Smooth muscle cell (in vitro differentiated cells): ENCODE measurements around the gene DLGAP4. TPM values are rescaled to one million over a fixed set of nuclear protein-coding genes. Genes with fewer than 3 reads are reported as not detected.

Source experiments
- DNase-seq: peaks from one replicate; lab custom pipeline; 2025; ENCODE audit not compliant: unreplicated experiment; lab: John Stamatoyannopoulos, UW
- H2AFZ ChIP-seq: fragments of 200-600 bp; sonication (generic); 2 replicates; pipeline ENCODE4 v1.6.0; 2016; ENCODE audit warnings: antibody characterized with exemption, low read depth, mild to moderate bottlenecking
- H3F3A ChIP-seq: fragments of 200-600 bp; sonication (generic); 2 replicates; pipeline ENCODE4 v1.6.0; 2017; ENCODE audit warnings: antibody characterized with exemption, low read depth
- H3K27ac ChIP-seq: fragments of 200-600 bp; sonication (generic); 2 replicates; pipeline ENCODE4 v1.5.1; 2016; ENCODE audit warnings: low read depth, mild to moderate bottlenecking
- H3K27me3 ChIP-seq: fragments of 200-600 bp; sonication (generic); 2 replicates; pipeline ENCODE4 v1.6.1; 2016; ENCODE audit warnings: low read depth, mild to moderate bottlenecking
- H3K36me3 ChIP-seq: fragments of 200-600 bp; sonication (generic); 2 replicates; pipeline ENCODE4 v1.5.1; 2016; ENCODE audit warnings: low read depth
- H3K4me1 ChIP-seq: fragments of 200-600 bp; sonication (generic); 2 replicates; pipeline ENCODE4 v1.5.1; 2016; ENCODE audit warnings: low read depth
- H3K4me2 ChIP-seq: fragments of 200-600 bp; sonication (generic); 2 replicates; pipeline ENCODE4 v1.6.0; 2016; ENCODE audit warnings: mild to moderate bottlenecking
- H3K4me3 ChIP-seq: fragments of 200-600 bp; sonication (generic); 2 replicates; pipeline ENCODE4 v1.5.1; 2016; ENCODE audit warnings: mild to moderate bottlenecking
- H3K79me2 ChIP-seq: fragments of 200-600 bp; sonication (generic); 2 replicates; pipeline ENCODE4 v1.6.0; 2016; ENCODE audit warnings: low read depth, mild to moderate bottlenecking
- H3K9ac ChIP-seq: fragments of 200-600 bp; sonication (generic); 2 replicates; pipeline ENCODE4 v1.6.0; 2016; ENCODE audit warnings: low read depth
- H3K9me3 ChIP-seq: fragments of 200-600 bp; sonication (generic); replicated peaks from 2 replicates; pipeline ENCODE4 v1.5.1; 2016; ENCODE audit warnings: low read depth
- H4K20me1 ChIP-seq: fragments of 200-600 bp; sonication (generic); 2 replicates; pipeline ENCODE4 v1.6.0; 2016; ENCODE audit warnings: low read depth
- WGBS: methylation state at CpG from one replicate; pipeline ENCODE4 v1.1.7; 2016; ENCODE audit warnings: low lambda C conversion rate; 5-methylcytosine and 5-hydroxymethylcytosine counted together
- polyA plus RNA-seq: library from polyadenylated mRNA; unstranded; fragments of >200 nt; fragmentation: Nextera tagmentation; extraction: Ambion mirVana; gene quantifications from 2 replicates; pipeline ENCODE4 v1.2.1, GENCODE V29; 2016
- total RNA-seq: library from RNA; depleted of rRNA; stranded (reverse); fragments of >200 nt; gene quantifications from 2 replicates; pipeline ENCODE4 v1.2.3, GENCODE V29; 2014
- TF ChIP-seq, protein P1 (sequence below): fragments of 200-600 bp; sonication (generic); IDR thresholded peaks from 2 replicates; pipeline ENCODE4 v1.5.1; 2017; ENCODE audit warnings: borderline replicate concordance, mild to moderate bottlenecking, antibody characterized with exemption; ENCODE audit not compliant: insufficient read depth, poor library complexity, severe bottlenecking

Gene DLGAP4
- total and polyA plus RNA-seq, 2 experiments from 2014 or later = 86.8 to 102 TPM

DNA sequence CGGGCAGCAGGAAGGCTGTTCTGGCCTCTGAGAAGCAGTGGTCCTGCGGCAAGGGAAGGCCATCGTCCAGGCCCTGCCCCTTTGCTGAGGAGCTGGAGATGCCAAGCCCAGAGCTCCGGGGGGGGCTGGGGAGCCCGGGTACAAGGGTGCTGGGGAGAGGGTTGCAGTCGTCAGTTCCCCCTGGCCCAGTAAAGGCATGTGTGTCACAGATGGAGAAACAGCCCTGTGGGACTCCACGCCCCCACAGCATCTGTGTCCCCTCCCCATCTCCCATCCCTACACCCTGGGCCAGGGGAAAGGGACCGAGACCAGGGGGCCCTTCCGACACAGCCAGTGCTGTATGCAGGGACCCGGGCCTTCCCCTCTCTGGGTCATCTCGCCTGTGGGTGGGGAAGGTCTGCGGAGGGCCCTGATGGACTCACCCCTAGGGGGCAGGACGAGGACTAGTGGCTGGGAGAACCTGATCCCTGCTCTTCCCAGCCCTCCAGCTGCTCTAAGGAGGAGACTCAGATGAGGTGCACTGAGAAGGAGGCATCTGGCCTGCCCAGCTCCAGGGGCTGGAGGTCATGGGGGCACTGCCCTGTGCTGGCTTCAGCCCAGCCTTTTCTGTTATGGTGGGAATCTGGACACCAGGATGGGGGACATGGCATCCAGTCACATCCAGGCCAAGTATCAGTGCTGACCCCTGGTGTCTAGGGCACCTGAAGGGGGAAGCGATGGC lies 235.8 kb downstream of the DLGAP4 start:
- Histone ChIP-seq H3K4me2 (peak overlapping the region; percentile 91), H3K79me2 (peaks cover 55% of the 10 kb centered on the region), H3K36me3 (no peaks in the 10 kb centered on the region), H4K20me1 (peaks cover 54% of the 10 kb centered on the region), H3K27me3 (no peaks in the 10 kb centered on the region), H3F3A (peaks cover 37% of the 10 kb centered on the region), H3K27ac (peak overlapping the region; percentile 79), H2AFZ (no peak overlapping the region), H3K9me3 (no peaks in the 10 kb centered on the region), H3K4me3 (peak overlapping the region; percentile 86), H3K9ac (peak overlapping the region; percentile 89), H3K4me1 (peaks cover 26% of the 10 kb centered on the region)
- WGBS = 6% methylated on average over 11 of the region's 14 CpGs
- TF ChIP-seq, protein P1, sequence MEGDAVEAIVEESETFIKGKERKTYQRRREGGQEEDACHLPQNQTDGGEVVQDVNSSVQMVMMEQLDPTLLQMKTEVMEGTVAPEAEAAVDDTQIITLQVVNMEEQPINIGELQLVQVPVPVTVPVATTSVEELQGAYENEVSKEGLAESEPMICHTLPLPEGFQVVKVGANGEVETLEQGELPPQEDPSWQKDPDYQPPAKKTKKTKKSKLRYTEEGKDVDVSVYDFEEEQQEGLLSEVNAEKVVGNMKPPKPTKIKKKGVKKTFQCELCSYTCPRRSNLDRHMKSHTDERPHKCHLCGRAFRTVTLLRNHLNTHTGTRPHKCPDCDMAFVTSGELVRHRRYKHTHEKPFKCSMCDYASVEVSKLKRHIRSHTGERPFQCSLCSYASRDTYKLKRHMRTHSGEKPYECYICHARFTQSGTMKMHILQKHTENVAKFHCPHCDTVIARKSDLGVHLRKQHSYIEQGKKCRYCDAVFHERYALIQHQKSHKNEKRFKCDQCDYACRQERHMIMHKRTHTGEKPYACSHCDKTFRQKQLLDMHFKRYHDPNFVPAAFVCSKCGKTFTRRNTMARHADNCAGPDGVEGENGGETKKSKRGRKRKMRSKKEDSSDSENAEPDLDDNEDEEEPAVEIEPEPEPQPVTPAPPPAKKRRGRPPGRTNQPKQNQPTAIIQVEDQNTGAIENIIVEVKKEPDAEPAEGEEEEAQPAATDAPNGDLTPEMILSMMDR = peak; percentile 61
- DNase-seq = no peak

GRCh38 chr20:36542516-36543183 lies 236.5 kb downstream of the DLGAP4 start:
- Histone ChIP-seq H3K4me1 (peaks cover 26% of the 10 kb centered on the region), H4K20me1 (peaks cover 61% of the 10 kb centered on the region), H3K79me2 (peaks cover 55% of the 10 kb centered on the region), H3F3A (peaks cover 44% of the 10 kb centered on the region), H3K9ac (peak overlapping the region; percentile 89), H3K36me3 (no peaks in the 10 kb centered on the region), H3K4me2 (peak overlapping the region; percentile 91), H3K9me3 (no peaks in the 10 kb centered on the region), H3K27me3 (no peaks in the 10 kb centered on the region), H2AFZ (no peak overlapping the region), H3K27ac (peak overlapping the region; percentile 62), H3K4me3 (peak overlapping the region; percentile 86)
- DNase-seq = no peak
- TF ChIP-seq, protein P1 = no peak
- 67% methylated on average over 10 of the region's 10 CpGs for WGBS

DNA sequence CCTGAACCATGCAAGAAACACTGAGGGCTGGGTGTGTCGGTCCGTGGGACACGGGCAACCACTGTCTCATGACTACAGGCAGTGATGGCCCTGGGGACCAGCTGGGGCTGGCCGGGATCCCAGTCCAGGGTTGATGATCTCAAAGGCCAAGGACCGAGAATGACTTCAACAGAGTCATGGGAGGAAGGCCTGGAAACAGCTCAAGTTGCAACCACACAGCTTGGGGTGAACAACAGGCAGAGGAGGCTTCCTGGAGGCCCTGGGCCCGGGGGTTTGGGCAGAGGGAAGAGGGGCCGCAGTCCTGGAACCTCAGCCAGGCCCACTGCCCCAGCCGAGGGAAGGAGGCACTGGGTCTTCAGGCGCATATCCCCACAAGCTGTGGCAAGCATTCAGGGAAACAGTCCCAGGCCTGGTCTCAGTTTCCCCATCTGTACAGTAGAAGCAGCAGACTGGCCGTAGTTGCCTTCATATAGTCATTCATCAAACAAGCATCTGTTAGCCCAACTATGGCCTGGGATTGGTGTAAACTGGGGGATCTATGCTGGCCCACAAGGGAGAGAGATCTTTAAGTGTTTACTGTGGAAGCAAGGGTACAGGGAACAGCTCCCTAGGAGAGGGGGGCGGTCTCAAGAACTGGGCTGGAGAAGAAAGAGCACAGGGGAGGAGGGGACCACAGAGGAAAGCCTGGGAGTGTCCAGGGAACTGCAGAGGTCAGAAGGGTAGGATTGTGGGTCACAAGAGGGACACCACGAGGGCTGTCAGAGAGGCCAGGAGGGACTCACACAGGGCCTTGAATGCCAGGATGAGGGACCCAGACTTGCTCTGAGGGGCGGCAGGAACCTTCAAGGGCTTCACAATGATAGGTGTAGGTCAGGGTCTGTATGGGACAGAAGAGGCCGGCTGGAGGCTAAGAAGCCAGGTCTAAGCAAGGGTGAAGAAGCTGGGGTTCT lies 237.3 kb downstream of the DLGAP4 start:
- 74% methylated on average over 14 of the region's 14 CpGs for WGBS

More for the DNA sequence above, 237.3 kb downstream of the DLGAP4 start:
- no peaks in the 10 kb centered on the region for H3K9me3 ChIP-seq
- H3K4me3 ChIP-seq = peak overlapping the region; percentile 86
- peaks cover 69% of the 10 kb centered on the region for H4K20me1 ChIP-seq
- TF ChIP-seq, protein P1 = no peak
- no peak overlapping the region for H2AFZ ChIP-seq
- no peak for DNase-seq
- H3K36me3 ChIP-seq = no peaks in the 10 kb centered on the region
- H3K27me3 ChIP-seq = no peaks in the 10 kb centered on the region
- H3K79me2 ChIP-seq = peaks cover 55% of the 10 kb centered on the region
- H3K4me1 ChIP-seq = peaks cover 26% of the 10 kb centered on the region
- peak overlapping the region; percentile 62 for H3K27ac ChIP-seq
- H3F3A ChIP-seq = peaks cover 52% of the 10 kb centered on the region
- H3K4me2 ChIP-seq = peak overlapping the region; percentile 91
- H3K9ac ChIP-seq = peak overlapping the region; percentile 89
